Tibial nerve (tissue), 4 donors: ENCODE measurements around the gene DIP2A. TPM values are rescaled to one million over a fixed set of nuclear protein-coding genes. Genes with fewer than 3 reads are reported as not detected.

Source experiments
- DNase-seq, 2 donors: peaks; one replicate each; pipeline ENCODE4 v3.0.0-alpha.2; 2019; ENCODE audit warnings: low spot score in 2 of 2
- H3K27ac ChIP-seq, 4 donors: fragments of 200-600 bp; sonication (generic) in 3 of 4; one replicate each; pipeline ENCODE4 v1.5.1; 2017 to 2019; ENCODE audit warnings: mild to moderate bottlenecking in 1 of 4
- H3K27me3 ChIP-seq, 2 donors: fragments of 200-600 bp; sonication (generic) in 1 of 2; one replicate each; pipeline versions ENCODE4 v1.5.1 to v1.6.0; 2017 to 2019
- H3K36me3 ChIP-seq, 3 donors: fragments of 200-600 bp; sonication (generic); one replicate each; pipeline ENCODE4 v1.5.1; 2018 to 2019
- H3K4me1 ChIP-seq, 4 donors: fragments of 200-600 bp; sonication (generic) in 3 of 4; one replicate each; pipeline ENCODE4 v1.5.1; 2017 to 2019
- H3K4me3 ChIP-seq, 4 donors: fragments of 200-600 bp; sonication (generic) in 3 of 4; one replicate each; pipeline ENCODE4 v1.5.1; 2017 to 2019; ENCODE audit warnings: mild to moderate bottlenecking in 1 of 4, moderate library complexity in 1 of 4
- H3K9me3 ChIP-seq, 4 donors: fragments of 200-600 bp; sonication (generic) in 3 of 4; one replicate each; pipeline ENCODE4 v1.5.1; 2017 to 2019
- EP300 ChIP-seq, 2 donors: sonication (generic); formaldehyde crosslinking; IDR thresholded peaks; one replicate each; pipeline ENCODE4 v1.6.1; 2017; ENCODE audit warnings: antibody characterized with exemption in 2 of 2, mild to moderate bottlenecking in 1 of 2
- POLR2A ChIP-seq, 2 donors: fragments of 450-650 bp; IDR thresholded peaks; one replicate each; pipeline ENCODE4 v1.6.1; 2017; ENCODE audit warnings: antibody characterized with exemption in 2 of 2, mild to moderate bottlenecking in 2 of 2, moderate library complexity in 2 of 2
- WGBS, 2 donors: methylation state at CpG; one replicate each; pipeline ENCODE4 v1.1.5; 2018; 5-methylcytosine and 5-hydroxymethylcytosine counted together
- total RNA-seq, 4 donors: library from RNA; depleted of rRNA; stranded (reverse); fragments of >200 nt; gene quantifications; one replicate each; pipeline ENCODE4 v1.1.0, GENCODE V29; 2016
- TF ChIP-seq, protein P1 (sequence below), 5 experiments: fragments of 200-600 bp in 3 of 5; fragments of 450-650 bp in 2 of 5; sonication (generic) in 3 of 5; IDR thresholded peaks; one replicate each; pipeline ENCODE4 v1.5.1; 2016 to 2019; ENCODE audit warnings: antibody characterized with exemption in 5 of 5, mild to moderate bottlenecking in 3 of 5, moderate library complexity in 2 of 5

DIP2A gene
- total RNA-seq, 4 donors from 2014 or later, result 55.5 to 67.2 (median 59.8) TPM

DNA sequence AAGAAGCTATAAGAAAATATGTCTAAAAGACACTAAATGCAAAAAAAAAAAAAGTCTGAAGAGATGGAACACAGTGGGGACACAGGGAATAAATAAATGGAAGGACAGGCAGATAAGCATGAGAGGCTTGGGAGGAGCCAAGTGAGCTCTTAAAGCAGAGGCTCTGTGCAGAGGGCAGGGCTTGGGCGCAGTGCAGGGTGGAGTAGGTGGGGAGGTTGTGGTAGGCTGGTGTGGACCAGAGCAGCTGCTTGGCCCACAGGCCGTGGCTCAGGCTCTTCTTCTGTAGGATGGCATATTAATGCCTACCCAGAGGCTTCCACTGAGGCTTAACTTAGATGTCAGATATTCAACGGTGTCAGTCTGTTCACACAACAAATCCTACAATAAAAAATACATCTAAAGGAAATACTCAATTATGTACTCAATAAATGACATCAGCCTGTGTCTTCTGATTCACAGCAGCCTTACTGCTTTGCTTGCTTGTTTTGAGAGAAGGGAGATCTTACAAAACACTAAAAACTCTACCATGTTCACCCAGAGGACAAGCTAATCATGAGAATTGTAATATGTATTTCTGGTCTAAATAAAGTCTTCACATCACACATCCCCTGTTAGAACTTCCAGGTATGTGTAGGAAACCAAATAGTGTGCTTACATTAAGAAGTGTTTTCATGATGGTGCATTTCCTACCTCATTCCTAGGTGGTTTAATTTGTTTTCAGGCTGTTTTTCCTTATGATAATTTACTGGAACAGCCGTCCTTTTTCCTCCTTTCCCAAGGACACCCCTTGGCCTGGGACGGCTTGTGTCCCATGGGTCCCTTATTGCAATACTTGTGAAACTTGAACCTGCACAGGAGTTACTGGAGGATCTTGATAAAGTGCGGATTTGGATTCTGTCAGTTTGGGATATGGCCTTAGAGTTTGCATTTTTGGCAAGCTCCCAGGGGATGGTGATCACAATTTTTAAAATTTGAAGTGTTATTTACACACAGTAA is 24.9 kb downstream of the DIP2A start:
- Histone ChIP-seq H3K36me3 (peaks cover 0 to 20% (median 0%) of the 10 kb centered on the region in 3 donors), H3K27me3 (no peaks in the 10 kb centered on the region), H3K4me3 (no peak overlapping the region), H3K9me3 (no peaks in the 10 kb centered on the region), H3K27ac (no peak overlapping the region), H3K4me1 (peaks cover 0 to 6% (median 0%) of the 10 kb centered on the region in 4 donors)
- WGBS, 2 donors, result 66 to 73% methylated on average over 6 of the region's 6 CpGs
- DNase-seq, result no peak
- TF ChIP-seq EP300 (IDR thresholded peaks at IDR 0.05) (no peak), POLR2A (IDR thresholded peaks at IDR 0.05) (no peak)
- TF ChIP-seq, protein P1, sequence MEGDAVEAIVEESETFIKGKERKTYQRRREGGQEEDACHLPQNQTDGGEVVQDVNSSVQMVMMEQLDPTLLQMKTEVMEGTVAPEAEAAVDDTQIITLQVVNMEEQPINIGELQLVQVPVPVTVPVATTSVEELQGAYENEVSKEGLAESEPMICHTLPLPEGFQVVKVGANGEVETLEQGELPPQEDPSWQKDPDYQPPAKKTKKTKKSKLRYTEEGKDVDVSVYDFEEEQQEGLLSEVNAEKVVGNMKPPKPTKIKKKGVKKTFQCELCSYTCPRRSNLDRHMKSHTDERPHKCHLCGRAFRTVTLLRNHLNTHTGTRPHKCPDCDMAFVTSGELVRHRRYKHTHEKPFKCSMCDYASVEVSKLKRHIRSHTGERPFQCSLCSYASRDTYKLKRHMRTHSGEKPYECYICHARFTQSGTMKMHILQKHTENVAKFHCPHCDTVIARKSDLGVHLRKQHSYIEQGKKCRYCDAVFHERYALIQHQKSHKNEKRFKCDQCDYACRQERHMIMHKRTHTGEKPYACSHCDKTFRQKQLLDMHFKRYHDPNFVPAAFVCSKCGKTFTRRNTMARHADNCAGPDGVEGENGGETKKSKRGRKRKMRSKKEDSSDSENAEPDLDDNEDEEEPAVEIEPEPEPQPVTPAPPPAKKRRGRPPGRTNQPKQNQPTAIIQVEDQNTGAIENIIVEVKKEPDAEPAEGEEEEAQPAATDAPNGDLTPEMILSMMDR (IDR thresholded peaks at IDR 0.05), result no peak

DNA sequence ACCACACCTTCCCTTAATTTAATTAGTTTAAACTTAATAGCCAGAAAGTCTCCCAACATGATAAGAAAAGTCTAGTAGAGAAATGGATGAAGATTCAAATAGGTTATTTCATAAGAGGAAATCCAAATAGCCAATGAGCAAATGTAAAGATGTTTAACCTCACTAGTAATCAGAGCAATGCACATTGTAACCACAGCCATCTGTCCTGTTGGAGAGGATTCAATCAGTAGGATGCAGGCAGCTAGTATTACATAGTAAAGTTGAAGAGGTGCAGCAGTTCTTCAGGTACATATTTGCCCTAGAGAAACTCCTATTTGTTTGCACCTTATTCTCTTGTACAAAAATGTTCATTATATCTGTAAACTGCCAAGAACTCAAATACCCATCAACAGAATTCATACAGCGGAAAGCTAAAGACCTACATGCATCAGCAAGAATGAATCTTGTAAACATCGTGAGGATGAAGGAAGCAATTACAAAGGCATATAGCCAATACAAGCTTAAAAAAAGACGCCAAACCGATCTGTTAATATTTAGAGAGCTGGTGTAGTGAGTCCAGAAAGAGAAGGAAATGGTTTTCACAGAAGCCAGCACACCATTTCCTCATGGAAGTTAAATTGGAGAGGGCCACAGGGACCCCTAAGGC is 27.9 kb downstream of the DIP2A start:
- Histone ChIP-seq H3K9me3 (no peaks in the 10 kb centered on the region), H3K4me3 (no peak overlapping the region), H3K27ac (no peak overlapping the region), H3K36me3 (peaks cover 0 to 42% (median 0%) of the 10 kb centered on the region in 3 donors), H3K27me3 (no peaks in the 10 kb centered on the region), H3K4me1 (peaks cover 0 to 11% (median 0%) of the 10 kb centered on the region in 4 donors)
- DNase-seq, result no peak
- TF ChIP-seq EP300 (IDR thresholded peaks at IDR 0.05) (no peak), POLR2A (IDR thresholded peaks at IDR 0.05) (no peak)
- TF ChIP-seq, protein P1 (IDR thresholded peaks at IDR 0.05), result no peak
- WGBS, 2 donors, result 61 to 63% methylated on average over 4 of the region's 4 CpGs

DNA sequence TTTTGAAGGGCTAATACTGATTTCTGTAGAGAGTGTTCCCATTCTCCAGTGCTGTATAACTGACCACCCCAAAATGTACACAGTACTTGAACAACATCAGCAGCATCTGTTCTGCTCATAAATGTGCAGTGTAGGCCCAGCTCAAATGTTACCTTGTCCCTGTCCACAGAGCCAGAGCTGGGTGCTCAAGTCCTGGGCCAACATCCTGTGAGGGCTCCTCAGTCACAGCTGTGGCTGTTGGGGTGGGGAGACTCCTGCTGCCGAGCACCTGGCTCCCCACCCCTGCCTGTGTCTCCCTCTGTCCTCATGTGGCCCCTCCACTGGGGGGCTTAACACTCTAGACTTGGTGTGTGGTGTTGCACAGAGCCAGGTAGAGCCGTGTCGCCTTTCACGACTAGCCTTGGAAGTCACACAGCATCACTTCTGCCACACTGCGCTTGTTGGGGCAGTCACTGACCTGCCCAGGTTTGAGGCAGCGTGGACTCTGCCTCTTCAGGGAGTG is 30.5 kb downstream of the DIP2A start:
- Histone ChIP-seq H3K4me1 (peaks cover 0 to 5% (median 0%) of the 10 kb centered on the region in 4 donors), H3K27ac (no peak overlapping the region), H3K27me3 (no peaks in the 10 kb centered on the region), H3K36me3 (peaks cover 0 to 62% (median 0%) of the 10 kb centered on the region in 3 donors), H3K9me3 (peaks cover 0 to 12% (median 0%) of the 10 kb centered on the region in 4 donors), H3K4me3 (no peak overlapping the region)
- 72 to 82% methylated on average over 3 to 5 of the region's 6 CpGs for WGBS, 2 donors
- no peak for DNase-seq
- no peak for TF ChIP-seq POLR2A (IDR thresholded peaks at IDR 0.05)
- TF ChIP-seq, protein P1 (IDR thresholded peaks at IDR 0.05), result no peak
- no peak for TF ChIP-seq EP300 (IDR thresholded peaks at IDR 0.05)

DNA sequence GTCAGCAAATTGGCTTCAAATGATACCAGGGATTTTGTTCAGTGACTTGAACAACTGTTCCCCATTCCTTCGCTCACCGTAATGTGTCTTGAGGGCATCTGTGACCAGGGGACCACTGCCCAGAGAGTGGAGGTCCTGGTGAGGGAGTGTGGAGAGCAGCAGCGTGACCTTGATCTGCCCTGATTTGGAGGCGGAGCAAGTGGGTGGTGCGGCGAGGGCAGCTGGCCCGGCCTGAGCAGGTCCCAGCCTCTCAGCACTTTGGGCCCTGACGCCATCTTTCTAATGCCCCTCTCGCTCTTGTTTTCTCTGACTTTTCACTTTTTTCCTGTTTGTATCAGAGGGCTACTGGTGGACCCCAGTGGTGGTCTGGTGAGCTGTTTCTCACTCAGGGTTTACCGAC is 31.1 kb downstream of the DIP2A start:
- WGBS, 2 donors, result 72 to 76% methylated on average over 10 of the region's 10 CpGs
- no peak for TF ChIP-seq EP300 (IDR thresholded peaks at IDR 0.05)
- TF ChIP-seq POLR2A (IDR thresholded peaks at IDR 0.05), result no peak
- TF ChIP-seq, protein P1 (IDR thresholded peaks at IDR 0.05), result no peak
- H3K27ac ChIP-seq, result no peak overlapping the region
- H3K4me3 ChIP-seq, result no peak overlapping the region
- H3K27me3 ChIP-seq, result no peaks in the 10 kb centered on the region
- H3K36me3 ChIP-seq, result peaks cover 0 to 68% (median 0%) of the 10 kb centered on the region in 3 donors
- peaks cover 0 to 12% (median 0%) of the 10 kb centered on the region in 4 donors for H3K9me3 ChIP-seq
- no peak for DNase-seq
- peaks cover 0 to 5% (median 0%) of the 10 kb centered on the region in 4 donors for H3K4me1 ChIP-seq
